NT2/D1 (cell line): ENCODE measurements around the gene RGSL1.

Experiments
- SUZ12 ChIP-seq: IDR thresholded peaks from 2 replicates; pipeline ENCODE4 v1.6.1; 2011; ENCODE audit not compliant: insufficient read length, insufficient read depth; ENCODE audit errors: extremely low read depth
- YY1 ChIP-seq: IDR thresholded peaks from 2 replicates; pipeline ENCODE4 v1.6.1; 2011; ENCODE audit not compliant: insufficient read length, insufficient read depth

DNA sequence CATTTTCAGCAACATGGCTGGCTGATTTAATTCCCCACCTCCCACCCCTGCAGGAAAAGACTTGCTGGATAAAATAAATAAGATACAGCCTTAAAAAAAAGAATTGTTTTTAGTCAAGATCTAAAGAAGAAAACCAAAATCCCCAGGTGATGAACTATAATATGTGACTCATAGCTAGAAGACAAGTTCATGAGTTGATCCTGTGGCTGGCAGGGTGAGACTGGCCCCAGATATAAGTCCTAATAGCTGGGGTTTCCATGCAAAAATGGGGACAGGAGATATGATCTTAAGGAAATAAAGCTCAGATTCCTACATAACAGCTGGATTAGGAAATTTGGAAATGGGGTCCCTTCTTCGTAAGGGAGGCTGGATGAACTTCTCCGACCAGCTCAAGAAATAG lies 21.9 kb upstream of the RGSL1 start:
- TF ChIP-seq SUZ12 (no peak), YY1 (no peak)
